ENCODE data around the gene FZR1. TPM values are rescaled to one million over a fixed set of nuclear protein-coding genes. Genes with fewer than 3 reads are reported as not detected.
A peak's percentile ranks its signal among the peaks of the same experiment; 100 is the strongest.

The FZR1 gene
- total and polyA plus RNA-seq, 2 of the 13 experiments (the other 11 are each of a cell fraction or from before 2014, with no cell fraction given): 29.0 to 30.8 TPM

GRCh38 chr19:3469638-3470499 lies 36.2 kb upstream of the FZR1 start:
- no peak overlapping the region for H3K9ac ChIP-seq (ENCODE audit: insufficient read depth, low read depth, low read length)
- peak; percentile 14; the same call in 2 of the 3 replicates for ATAC-seq
- no peak overlapping the region for H2AFZ ChIP-seq (ENCODE audit: low read length)
- in situ Hi-C loops (cut with HindIII; ENCODE audit: extremely low pct_ligation_motif_present, low pct_unique_long_range_greater_than_20kb): loop anchor here (5.0 kb wide), 1 partner anchor 148 kb away; no protein-coding TSS in a partner anchor
- H3K27me3 ChIP-seq (ENCODE audit: control insufficient read depth in 1 of 2, insufficient read depth in 2 of 2, low read length in 2 of 2): peaks cover 0 to 1% of the 10 kb centered on the region in 2 experiments; a peak in 1 of 5 replicates
- 54% methylated on average over 5 of the region's 14 CpGs for WGBS (ENCODE audit: low lambda C conversion rate)
- peak; percentile 45 for TF ChIP-seq CTCF (CRISPR knock-in tag; IDR thresholded peaks at IDR 0.05)
- no peak for TF ChIP-seq HOXA3 (CRISPR knock-in tag; IDR thresholded peaks at IDR 0.05)
- no peaks in the 10 kb centered on the region for H3K9me3 ChIP-seq (ENCODE audit: low read length)
- H4K20me1 ChIP-seq (ENCODE audit: insufficient read depth, low read length): no peaks in the 10 kb centered on the region
- no peaks in the 10 kb centered on the region for H3K36me3 ChIP-seq (replicated peaks in 1 of 2; ENCODE audit: control insufficient read depth in 1 of 2, insufficient read depth in 2 of 2, low read length in 2 of 2)
- no peak for FAIRE-seq
- no peak overlapping the region for H3K4me3 ChIP-seq (replicated peaks in 1 of 3; ENCODE audit: insufficient read depth in 1 of 3, low read depth in 2 of 3, low read length in 3 of 3)
- peaks cover 12% of the 10 kb centered on the region for H3K4me1 ChIP-seq (ENCODE audit: insufficient read depth, low read length)
- POLR2A ChIA-PET: no interaction called here
- BruUV-seq (replicated peaks): no TSS peak
- CTCF ChIA-PET (ENCODE audit: low intra/inter-chr PET ratio, low total read pairs): interaction anchor here (6.0 kb wide), 1 partner anchor 144 kb away, joined by 48 read pairs; no protein-coding TSS in a partner anchor
- no peak overlapping the region for H3K27ac ChIP-seq (ENCODE audit: extremely low read length, insufficient read depth, low read length)
- no peak overlapping the region for H3K4me2 ChIP-seq (ENCODE audit: low read depth, low read length)
- H3K79me2 ChIP-seq (ENCODE audit: insufficient read depth, low read length): no peaks in the 10 kb centered on the region
- intact Hi-C loops (cut with micrococcal nuclease; ENCODE audit: unreplicated experiment): loop anchor here (5.0 kb wide), 1 partner anchor 143 kb away; no protein-coding TSS in a partner anchor
- no peak for DNase-seq (ENCODE audit: low spot score)

DNA sequence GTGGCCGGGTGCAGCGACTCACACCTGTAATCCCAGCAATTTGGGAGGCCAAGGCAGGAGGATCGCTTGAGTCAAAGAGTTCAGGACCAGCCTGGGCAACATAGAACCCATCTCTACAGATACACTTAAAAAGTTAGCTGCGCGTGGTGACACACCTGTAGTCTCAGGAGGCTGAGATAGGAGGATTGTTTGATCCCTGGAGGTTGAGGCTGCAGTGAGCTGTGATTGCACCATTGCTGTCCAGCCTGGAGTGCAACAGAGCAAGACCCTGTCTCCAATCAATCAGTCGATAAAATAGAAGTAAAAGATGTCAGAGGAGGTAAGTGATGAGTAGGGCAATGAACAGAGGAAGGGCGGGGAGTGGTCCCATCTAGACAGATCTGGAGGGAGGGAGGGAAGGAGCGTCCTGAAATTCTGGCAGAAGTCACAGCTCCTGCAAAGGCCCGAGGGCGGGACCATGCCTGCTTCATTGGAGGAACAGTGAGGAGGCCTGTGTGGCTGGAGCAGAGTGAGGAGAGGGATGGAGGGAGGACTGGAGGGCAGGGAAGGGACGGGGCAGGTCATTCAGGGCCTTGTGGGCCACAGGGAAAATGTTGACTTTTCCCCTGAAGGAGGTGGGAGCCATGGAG lies 35.5 kb upstream of the FZR1 start:
- DNase-seq (ENCODE audit: low spot score) (no peak), FAIRE-seq (no peak), ATAC-seq (no peak)
- H3K27ac ChIP-seq (ENCODE audit: extremely low read length, insufficient read depth, low read length): no peak overlapping the region
- peaks cover 12% of the 10 kb centered on the region for H3K4me1 ChIP-seq (ENCODE audit: insufficient read depth, low read length)
- H3K4me3 ChIP-seq (replicated peaks in 1 of 3; ENCODE audit: insufficient read depth in 1 of 3, low read depth in 2 of 3, low read length in 3 of 3): no peak overlapping the region
- POLR2A ChIA-PET: no interaction called here
- H3K79me2 ChIP-seq (ENCODE audit: insufficient read depth, low read length): no peaks in the 10 kb centered on the region
- 62% methylated on average over 11 of the region's 11 CpGs for WGBS (ENCODE audit: low lambda C conversion rate)
- no peak overlapping the region for H2AFZ ChIP-seq (ENCODE audit: low read length)
- no peaks in the 10 kb centered on the region for H3K36me3 ChIP-seq (replicated peaks in 1 of 2; ENCODE audit: control insufficient read depth in 1 of 2, insufficient read depth in 2 of 2, low read length in 2 of 2)
- no peaks in the 10 kb centered on the region for H3K9me3 ChIP-seq (ENCODE audit: low read length)
- in situ Hi-C loops (cut with HindIII; ENCODE audit: extremely low pct_ligation_motif_present, low pct_unique_long_range_greater_than_20kb): loop anchor here (5.0 kb wide), 1 partner anchor 148 kb away; no protein-coding TSS in a partner anchor
- no peaks in the 10 kb centered on the region for H4K20me1 ChIP-seq (ENCODE audit: insufficient read depth, low read length)
- H3K4me2 ChIP-seq (ENCODE audit: low read depth, low read length): no peak overlapping the region
- CTCF ChIA-PET (ENCODE audit: low intra/inter-chr PET ratio, low total read pairs): interaction anchor here (6.0 kb wide), 1 partner anchor 145 kb away, joined by 48 read pairs; no protein-coding TSS in a partner anchor
- peaks cover 0 to 1% of the 10 kb centered on the region in 2 experiments; a peak in 1 of 5 replicates for H3K27me3 ChIP-seq (ENCODE audit: control insufficient read depth in 1 of 2, insufficient read depth in 2 of 2, low read length in 2 of 2)
- intact Hi-C loops (cut with micrococcal nuclease; ENCODE audit: unreplicated experiment): loop anchor here (5.0 kb wide), 1 partner anchor 143 kb away; no protein-coding TSS in a partner anchor
- H3K9ac ChIP-seq (ENCODE audit: insufficient read depth, low read depth, low read length): no peak overlapping the region
- BruUV-seq (replicated peaks): no TSS peak
- TF ChIP-seq NR2F2 (IDR thresholded peaks at IDR 0.05; ENCODE audit: borderline replicate concordance, low read depth) (no peak), ZNF510 (CRISPR knock-in tag; IDR thresholded peaks at IDR 0.05; ENCODE audit: low read depth) (no peak), ZFP37 (CRISPR knock-in tag; IDR thresholded peaks at IDR 0.05; ENCODE audit: borderline replicate concordance) (no peak), SIX4 (CRISPR knock-in tag; IDR thresholded peaks at IDR 0.05) (no peak), SIN3B (IDR thresholded peaks at IDR 0.05; ENCODE audit: low read length) (no peak), ZKSCAN5 (CRISPR knock-in tag; IDR thresholded peaks at IDR 0.05) (no peak), POLR2A (IDR thresholded peaks at IDR 0.05; ENCODE audit: insufficient read depth in 1 of 2, low read depth in 2 of 2, low read length in 2 of 2) (no peak), ZNF619 (CRISPR knock-in tag; IDR thresholded peaks at IDR 0.05) (no peak)
- TF ChIP-seq, protein P1, sequence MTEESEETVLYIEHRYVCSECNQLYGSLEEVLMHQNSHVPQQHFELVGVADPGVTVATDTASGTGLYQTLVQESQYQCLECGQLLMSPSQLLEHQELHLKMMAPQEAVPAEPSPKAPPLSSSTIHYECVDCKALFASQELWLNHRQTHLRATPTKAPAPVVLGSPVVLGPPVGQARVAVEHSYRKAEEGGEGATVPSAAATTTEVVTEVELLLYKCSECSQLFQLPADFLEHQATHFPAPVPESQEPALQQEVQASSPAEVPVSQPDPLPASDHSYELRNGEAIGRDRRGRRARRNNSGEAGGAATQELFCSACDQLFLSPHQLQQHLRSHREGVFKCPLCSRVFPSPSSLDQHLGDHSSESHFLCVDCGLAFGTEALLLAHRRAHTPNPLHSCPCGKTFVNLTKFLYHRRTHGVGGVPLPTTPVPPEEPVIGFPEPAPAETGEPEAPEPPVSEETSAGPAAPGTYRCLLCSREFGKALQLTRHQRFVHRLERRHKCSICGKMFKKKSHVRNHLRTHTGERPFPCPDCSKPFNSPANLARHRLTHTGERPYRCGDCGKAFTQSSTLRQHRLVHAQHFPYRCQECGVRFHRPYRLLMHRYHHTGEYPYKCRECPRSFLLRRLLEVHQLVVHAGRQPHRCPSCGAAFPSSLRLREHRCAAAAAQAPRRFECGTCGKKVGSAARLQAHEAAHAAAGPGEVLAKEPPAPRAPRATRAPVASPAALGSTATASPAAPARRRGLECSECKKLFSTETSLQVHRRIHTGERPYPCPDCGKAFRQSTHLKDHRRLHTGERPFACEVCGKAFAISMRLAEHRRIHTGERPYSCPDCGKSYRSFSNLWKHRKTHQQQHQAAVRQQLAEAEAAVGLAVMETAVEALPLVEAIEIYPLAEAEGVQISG (CRISPR knock-in tag; IDR thresholded peaks at IDR 0.05): no peak

Measured in HepG2 (cell line).